BJ (cell line): ENCODE results near the gene FRG1. TPM values are rescaled to one million over a fixed set of nuclear protein-coding genes. Genes with fewer than 3 reads are reported as not detected.
"Not testable (repeated sequence)": the region's sequence is repeated elsewhere in the genome, so short reads cannot be mapped to it uniquely, and the experiment has no call there.

Source experiments
- CTCF ChIA-PET: fragments of 350-600 bp; formaldehyde crosslinking; extraction: SDS; loops from one replicate; lab custom pipeline; 2021; ENCODE audit warnings: antibody characterized with exemption, inconsistent platforms; lab: Yijun Ruan, JAX
- POLR2A ChIA-PET: fragments of 300-600 bp; sonication (Branson Sonifier 250); formaldehyde crosslinking; extraction: SDS; loops from one replicate; lab custom pipeline; 2021; ENCODE audit warnings: antibody characterized with exemption; lab: Charles Lee
- DNase-seq: peaks from one replicate; pipeline ENCODE4 v3.0.0-alpha.2; 2011; ENCODE audit warnings: low read depth
- H3K27me3 ChIP-seq: 2 replicates; pipeline ENCODE4 v1.6.0; 2011; ENCODE audit warnings: low read length; ENCODE audit not compliant: control insufficient read depth, insufficient read depth
- H3K36me3 ChIP-seq: 2 replicates; pipeline ENCODE4 v1.5.1; 2011; ENCODE audit warnings: low read length; ENCODE audit not compliant: control insufficient read depth, insufficient read depth
- H3K4me3 ChIP-seq: 2 replicates; pipeline ENCODE4 v1.5.1; 2011; ENCODE audit warnings: low read depth, mild to moderate bottlenecking, control low read depth, low read length
- CTCF ChIP-seq: IDR thresholded peaks from 2 replicates; pipeline ENCODE4 v1.5.1; 2011; ENCODE audit warnings: low read depth, mild to moderate bottlenecking, control low read depth, inconsistent platforms, low read length, moderate library complexity; ENCODE audit not compliant: insufficient read depth
- polyA plus RNA-seq: library from polyadenylated mRNA; depleted of rRNA; stranded (reverse); fragments of >200 nt; gene quantifications from 2 replicates; pipeline ENCODE4 v1.2.3, GENCODE V29; 2011

FRG1 gene
- polyA plus RNA-seq, 1 experiment: 7.0 TPM

GRCh38 chr4:189917161-189917891 is 23.3 kb upstream of the FRG1 start:
- POLR2A ChIA-PET: no interaction called here
- no peak for TF ChIP-seq CTCF
- CTCF ChIA-PET: no interaction called here
- no peak for DNase-seq
- Histone ChIP-seq H3K36me3 (no peaks in the 10 kb centered on the region), H3K4me3 (no peak overlapping the region), H3K27me3 (no peaks in the 10 kb centered on the region)

GRCh38 chr4:189921058-189921457 is 19.6 kb upstream of the FRG1 start:
- TF ChIP-seq CTCF: no peak
- Histone ChIP-seq H3K4me3 (no peak overlapping the region), H3K27me3 (no peaks in the 10 kb centered on the region), H3K36me3 (no peaks in the 10 kb centered on the region)
- ChIA-PET POLR2A (no interaction called here), CTCF (no interaction called here)
- no peak for DNase-seq

GRCh38 chr4:189926742-189927141 is 13.9 kb upstream of the FRG1 start:
- H3K27me3 ChIP-seq, POLR2A ChIA-PET, CTCF ChIA-PET, H3K36me3 ChIP-seq, DNase-seq, H3K4me3 ChIP-seq: not testable (repeated sequence)

GRCh38 chr4:189941005-189941450 is 356 bp downstream of the FRG1 start:
- H3K27me3 ChIP-seq: no peaks in the 10 kb centered on the region
- DNase-seq: no peak
- ChIA-PET CTCF (interaction anchor here (1.8 kb wide), 1 partner anchor 9 kb away, joined by 12 read pairs; no protein-coding TSS in a partner anchor), POLR2A (no interaction called here)
- peak overlapping the region; percentile 92 for H3K4me3 ChIP-seq
- H3K36me3 ChIP-seq: no peaks in the 10 kb centered on the region
- TF ChIP-seq CTCF: no peak

GRCh38 chr4:189942412-189942811 is 1.7 kb downstream of the FRG1 start:
- CTCF ChIA-PET, DNase-seq: not testable (repeated sequence)

GRCh38 chr4:189944077-189944476 is 3.4 kb downstream of the FRG1 start:
- H3K36me3 ChIP-seq, POLR2A ChIA-PET, CTCF ChIA-PET, H3K27me3 ChIP-seq, H3K4me3 ChIP-seq, DNase-seq: not testable (repeated sequence)

More at GRCh38 chr4:189942412-189942811, 1.7 kb downstream of the FRG1 start:
- H3K36me3 ChIP-seq, H3K4me3 ChIP-seq, POLR2A ChIA-PET, H3K27me3 ChIP-seq: not testable (repeated sequence)

GRCh38 chr4:189946906-189947305 is 6.2 kb downstream of the FRG1 start:
- H3K27me3 ChIP-seq, H3K4me3 ChIP-seq, DNase-seq, POLR2A ChIA-PET, H3K36me3 ChIP-seq, CTCF ChIA-PET: not testable (repeated sequence)

- DNase-seq, H3K4me3 ChIP-seq, H3K27me3 ChIP-seq, H3K36me3 ChIP-seq, POLR2A ChIA-PET: not testable (repeated sequence)
- CTCF ChIA-PET: interaction anchor here (2.3 kb wide), 1 partner anchor 8 kb away, joined by 12 read pairs; the partner anchor contains the start of gene FRG1
Measured at GRCh38 chr4:189948486-189948885, 7.8 kb downstream of the FRG1 start.

GRCh38 chr4:189969291-189969690 is 28.6 kb downstream of the FRG1 start:
- H3K27me3 ChIP-seq, H3K36me3 ChIP-seq, POLR2A ChIA-PET, DNase-seq, CTCF ChIA-PET, H3K4me3 ChIP-seq: not testable (repeated sequence)
